Smooth muscle cell (in vitro differentiated cells): ENCODE results near the gene PLCB4. TPM values are rescaled to one million over a fixed set of nuclear protein-coding genes. Genes with fewer than 3 reads are reported as not detected.

ENCODE experiments used
- DNase-seq: peaks from one replicate; lab custom pipeline; 2025; ENCODE audit not compliant: unreplicated experiment; lab: John Stamatoyannopoulos, UW
- H2AFZ ChIP-seq: fragments of 200-600 bp; sonication (generic); 2 replicates; pipeline ENCODE4 v1.6.0; 2016; ENCODE audit warnings: antibody characterized with exemption, low read depth, mild to moderate bottlenecking
- H3F3A ChIP-seq: fragments of 200-600 bp; sonication (generic); 2 replicates; pipeline ENCODE4 v1.6.0; 2017; ENCODE audit warnings: antibody characterized with exemption, low read depth
- H3K27ac ChIP-seq: fragments of 200-600 bp; sonication (generic); 2 replicates; pipeline ENCODE4 v1.5.1; 2016; ENCODE audit warnings: low read depth, mild to moderate bottlenecking
- H3K27me3 ChIP-seq: fragments of 200-600 bp; sonication (generic); 2 replicates; pipeline ENCODE4 v1.6.1; 2016; ENCODE audit warnings: low read depth, mild to moderate bottlenecking
- H3K36me3 ChIP-seq: fragments of 200-600 bp; sonication (generic); 2 replicates; pipeline ENCODE4 v1.5.1; 2016; ENCODE audit warnings: low read depth
- H3K4me1 ChIP-seq: fragments of 200-600 bp; sonication (generic); 2 replicates; pipeline ENCODE4 v1.5.1; 2016; ENCODE audit warnings: low read depth
- H3K4me2 ChIP-seq: fragments of 200-600 bp; sonication (generic); 2 replicates; pipeline ENCODE4 v1.6.0; 2016; ENCODE audit warnings: mild to moderate bottlenecking
- H3K4me3 ChIP-seq: fragments of 200-600 bp; sonication (generic); 2 replicates; pipeline ENCODE4 v1.5.1; 2016; ENCODE audit warnings: mild to moderate bottlenecking
- H3K79me2 ChIP-seq: fragments of 200-600 bp; sonication (generic); 2 replicates; pipeline ENCODE4 v1.6.0; 2016; ENCODE audit warnings: low read depth, mild to moderate bottlenecking
- H3K9ac ChIP-seq: fragments of 200-600 bp; sonication (generic); 2 replicates; pipeline ENCODE4 v1.6.0; 2016; ENCODE audit warnings: low read depth
- H3K9me3 ChIP-seq: fragments of 200-600 bp; sonication (generic); replicated peaks from 2 replicates; pipeline ENCODE4 v1.5.1; 2016; ENCODE audit warnings: low read depth
- H4K20me1 ChIP-seq: fragments of 200-600 bp; sonication (generic); 2 replicates; pipeline ENCODE4 v1.6.0; 2016; ENCODE audit warnings: low read depth
- WGBS: methylation state at CpG from one replicate; pipeline ENCODE4 v1.1.7; 2016; ENCODE audit warnings: low lambda C conversion rate; 5-methylcytosine and 5-hydroxymethylcytosine counted together
- polyA plus RNA-seq: library from polyadenylated mRNA; unstranded; fragments of >200 nt; fragmentation: Nextera tagmentation; extraction: Ambion mirVana; gene quantifications from 2 replicates; pipeline ENCODE4 v1.2.1, GENCODE V29; 2016
- total RNA-seq: library from RNA; depleted of rRNA; stranded (reverse); fragments of >200 nt; gene quantifications from 2 replicates; pipeline ENCODE4 v1.2.3, GENCODE V29; 2014
- TF ChIP-seq, protein P1 (sequence below): fragments of 200-600 bp; sonication (generic); IDR thresholded peaks from 2 replicates; pipeline ENCODE4 v1.5.1; 2017; ENCODE audit warnings: borderline replicate concordance, mild to moderate bottlenecking, antibody characterized with exemption; ENCODE audit not compliant: insufficient read depth, poor library complexity, severe bottlenecking

PLCB4 gene
- total and polyA plus RNA-seq, 2 experiments from 2014 or later, result 3.0 to 5.3 TPM

DNA sequence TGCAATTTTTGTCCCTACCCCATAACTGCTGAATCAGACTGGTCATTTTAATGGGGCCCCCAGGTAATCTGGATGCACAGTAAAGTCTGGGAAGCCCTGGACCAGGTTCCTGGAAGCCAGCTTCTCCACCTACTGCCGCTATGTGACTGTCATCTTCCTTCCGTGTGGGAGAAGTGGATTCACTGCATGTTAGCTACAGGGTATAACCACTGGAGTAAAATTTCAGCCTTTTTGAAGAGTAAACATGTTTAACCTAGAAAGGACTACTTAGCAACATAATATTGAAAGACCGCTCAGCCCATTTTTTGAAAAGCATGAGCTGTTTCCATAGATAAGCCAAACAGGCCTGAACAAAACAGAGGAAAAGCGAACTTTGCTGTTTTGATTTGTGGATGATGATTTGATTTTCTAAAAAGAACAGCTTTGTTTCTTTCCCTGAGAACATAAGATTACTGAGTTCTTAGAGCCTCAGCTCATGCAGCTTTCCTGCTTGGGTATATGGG is 208.1 kb downstream of the PLCB4 start:
- Histone ChIP-seq H3K27ac (no peak overlapping the region), H3F3A (no peaks in the 10 kb centered on the region), H3K4me3 (no peak overlapping the region), H3K79me2 (no peaks in the 10 kb centered on the region), H3K27me3 (no peaks in the 10 kb centered on the region), H3K4me1 (peaks cover 7% of the 10 kb centered on the region), H3K4me2 (no peak overlapping the region), H3K36me3 (no peaks in the 10 kb centered on the region), H3K9ac (no peak overlapping the region), H3K9me3 (no peaks in the 10 kb centered on the region), H2AFZ (no peak overlapping the region), H4K20me1 (no peaks in the 10 kb centered on the region)
- TF ChIP-seq, protein P1, sequence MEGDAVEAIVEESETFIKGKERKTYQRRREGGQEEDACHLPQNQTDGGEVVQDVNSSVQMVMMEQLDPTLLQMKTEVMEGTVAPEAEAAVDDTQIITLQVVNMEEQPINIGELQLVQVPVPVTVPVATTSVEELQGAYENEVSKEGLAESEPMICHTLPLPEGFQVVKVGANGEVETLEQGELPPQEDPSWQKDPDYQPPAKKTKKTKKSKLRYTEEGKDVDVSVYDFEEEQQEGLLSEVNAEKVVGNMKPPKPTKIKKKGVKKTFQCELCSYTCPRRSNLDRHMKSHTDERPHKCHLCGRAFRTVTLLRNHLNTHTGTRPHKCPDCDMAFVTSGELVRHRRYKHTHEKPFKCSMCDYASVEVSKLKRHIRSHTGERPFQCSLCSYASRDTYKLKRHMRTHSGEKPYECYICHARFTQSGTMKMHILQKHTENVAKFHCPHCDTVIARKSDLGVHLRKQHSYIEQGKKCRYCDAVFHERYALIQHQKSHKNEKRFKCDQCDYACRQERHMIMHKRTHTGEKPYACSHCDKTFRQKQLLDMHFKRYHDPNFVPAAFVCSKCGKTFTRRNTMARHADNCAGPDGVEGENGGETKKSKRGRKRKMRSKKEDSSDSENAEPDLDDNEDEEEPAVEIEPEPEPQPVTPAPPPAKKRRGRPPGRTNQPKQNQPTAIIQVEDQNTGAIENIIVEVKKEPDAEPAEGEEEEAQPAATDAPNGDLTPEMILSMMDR, result no peak
- no peak for DNase-seq
- 93% methylated on average over 4 of the region's 4 CpGs for WGBS

DNA sequence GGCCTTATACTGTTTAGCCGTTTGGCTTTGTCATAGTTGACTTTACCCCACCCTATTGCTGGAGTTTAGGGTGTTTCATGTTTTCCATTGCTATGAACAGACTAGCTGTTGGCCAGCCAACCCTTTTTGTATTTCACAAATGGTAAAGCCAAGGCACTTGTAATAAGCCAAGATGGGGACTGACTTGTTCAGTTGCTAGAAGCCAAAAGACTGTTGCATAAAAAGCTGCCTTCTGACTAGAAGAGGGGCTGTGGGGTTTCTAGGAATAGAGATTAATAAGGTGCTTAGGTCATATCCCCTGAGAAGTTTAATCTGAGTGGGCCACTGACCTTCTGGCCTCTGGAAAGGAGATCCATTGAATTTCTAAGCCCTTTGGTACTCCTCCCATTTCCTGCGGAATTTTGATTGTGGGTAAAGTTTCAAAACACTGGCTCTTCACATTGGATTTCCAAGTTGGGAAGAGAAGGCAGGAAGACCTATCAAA is 211.1 kb downstream of the PLCB4 start:
- WGBS, result 97% methylated on average over 2 of the region's 2 CpGs

DNA sequence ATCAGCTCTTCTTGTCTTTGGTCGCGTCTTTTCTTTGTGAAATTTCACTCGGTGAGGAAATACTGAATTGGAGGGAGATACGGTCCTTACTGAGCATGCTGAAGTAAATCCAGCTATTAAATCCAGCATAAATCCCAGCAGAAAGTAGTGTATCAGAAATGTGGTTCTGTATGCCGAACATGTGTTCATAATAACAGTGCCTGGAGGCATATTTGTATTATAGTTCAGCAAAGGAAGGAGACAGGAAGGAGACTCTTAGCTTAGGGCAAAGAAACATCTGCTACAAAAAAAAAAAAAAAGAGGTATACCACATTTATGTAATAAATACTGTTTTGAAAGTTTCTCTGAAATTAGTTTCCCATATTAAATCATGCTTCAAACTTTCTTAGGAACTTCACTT is 211.8 kb downstream of the PLCB4 start:
- no peaks in the 10 kb centered on the region for H3K9me3 ChIP-seq

More for the DNA sequence above, 211.1 kb downstream of the PLCB4 start:
- Histone ChIP-seq H3K36me3 (no peaks in the 10 kb centered on the region), H2AFZ (no peak overlapping the region), H3F3A (no peaks in the 10 kb centered on the region), H3K27me3 (no peaks in the 10 kb centered on the region), H3K4me1 (peaks cover 7% of the 10 kb centered on the region), H4K20me1 (no peaks in the 10 kb centered on the region), H3K9ac (no peak overlapping the region), H3K9me3 (no peaks in the 10 kb centered on the region), H3K79me2 (no peaks in the 10 kb centered on the region), H3K4me2 (no peak overlapping the region), H3K27ac (no peak overlapping the region), H3K4me3 (no peak overlapping the region)
- TF ChIP-seq, protein P1, result no peak
- DNase-seq, result no peak

More for the DNA sequence above, 211.8 kb downstream of the PLCB4 start:
- H3F3A ChIP-seq, result no peaks in the 10 kb centered on the region
- H3K4me1 ChIP-seq, result peaks cover 7% of the 10 kb centered on the region
- H3K36me3 ChIP-seq, result no peaks in the 10 kb centered on the region
- no peak overlapping the region for H3K9ac ChIP-seq
- no peaks in the 10 kb centered on the region for H3K79me2 ChIP-seq
- TF ChIP-seq, protein P1, result no peak
- DNase-seq, result no peak
- 93% methylated on average over 5 of the region's 5 CpGs for WGBS
- no peak overlapping the region for H3K27ac ChIP-seq
- no peak overlapping the region for H3K4me3 ChIP-seq
- no peak overlapping the region for H3K4me2 ChIP-seq
- no peaks in the 10 kb centered on the region for H3K27me3 ChIP-seq
- H2AFZ ChIP-seq, result no peak overlapping the region
- H4K20me1 ChIP-seq, result no peaks in the 10 kb centered on the region
